Testis (tissue), 2 donors: ENCODE measurements around the gene FBXL7.

Experiments
- CTCF ChIP-seq, 3 experiments: fragments of 450-650 bp in 2 of 3; fragments of 200-600 bp in 1 of 3; sonication (generic) in 1 of 3; IDR thresholded peaks; one replicate each; pipeline ENCODE4 v1.5.1; 2016 to 2019; ENCODE audit warnings: antibody characterized with exemption in 3 of 3, mild to moderate bottlenecking in 2 of 3, moderate library complexity in 1 of 3
- POLR2A ChIP-seq: fragments of 450-650 bp; IDR thresholded peaks from one replicate; pipeline ENCODE4 v1.6.1; 2017; ENCODE audit warnings: antibody characterized with exemption, mild to moderate bottlenecking, moderate library complexity

- TF ChIP-seq CTCF (IDR thresholded peaks at IDR 0.05): no peak
- no peak for TF ChIP-seq POLR2A
Observed at GRCh38 chr5:15594977-15595568, 95.1 kb downstream of the FBXL7 start.
